ENCODE results near the gene BYSL. TPM values are rescaled to one million over a fixed set of nuclear protein-coding genes. Genes with fewer than 3 reads are reported as not detected.
A peak's percentile ranks its signal among the peaks of the same experiment; 100 is the strongest.

The BYSL gene
- total RNA-seq, 1 donor from 2014 or later: 16.2 TPM

GRCh38 chr6:41914869-41915530, 6.3 kb upstream of the BYSL start:
- ATAC-seq: no peak

- peak; percentile 13 for ATAC-seq
Observed at GRCh38 chr6:41917528-41917927, 3.8 kb upstream of the BYSL start.

- ATAC-seq: peak; percentile 28
Observed at GRCh38 chr6:41921712-41921998, 356 bp downstream of the BYSL start.

- no peak for ATAC-seq
Observed at GRCh38 chr6:41922154-41922553, 855 bp downstream of the BYSL start.

GRCh38 chr6:41927253-41927652, 6.0 kb downstream of the BYSL start:
- no peak for ATAC-seq

- ATAC-seq: no peak
Observed at GRCh38 chr6:41929924-41930323, 8.6 kb downstream of the BYSL start.

GRCh38 chr6:41931792-41932191, 10.5 kb downstream of the BYSL start:
- no peak for ATAC-seq

GRCh38 chr6:41932378-41932777, 11.1 kb downstream of the BYSL start:
- no peak for ATAC-seq

- no peak for ATAC-seq
Observed at GRCh38 chr6:41934278-41935192, 13.2 kb downstream of the BYSL start.

GRCh38 chr6:41935193-41935574, 13.9 kb downstream of the BYSL start:
- ATAC-seq: no peak

GRCh38 chr6:41935685-41936072, 14.4 kb downstream of the BYSL start:
- ATAC-seq: no peak

GRCh38 chr6:41936073-41936837, 15.0 kb downstream of the BYSL start:
- ATAC-seq: peak; percentile 78

- no peak for ATAC-seq
Observed at GRCh38 chr6:41937472-41937860, 16.2 kb downstream of the BYSL start.

GRCh38 chr6:41937861-41938574, 16.7 kb downstream of the BYSL start:
- no peak for ATAC-seq

GRCh38 chr6:41938590-41939175, 17.4 kb downstream of the BYSL start:
- ATAC-seq: no peak

- ATAC-seq: no peak
Observed at GRCh38 chr6:41939176-41939847, 18.0 kb downstream of the BYSL start.

GRCh38 chr6:41939848-41940758, 18.8 kb downstream of the BYSL start:
- peak; percentile 23 for ATAC-seq

GRCh38 chr6:41940759-41941279, 19.5 kb downstream of the BYSL start:
- ATAC-seq: peak; percentile 7

- peak; percentile 93 for ATAC-seq
Observed at GRCh38 chr6:41941280-41942066, 20.2 kb downstream of the BYSL start, which contains the start of gene CCND3. Gene CCND3 (minus strand): TSS chr6:41941808. CDS start chr6:41941649, 159 bp downstream.

Data from esophagus mucosa (tissue), 1 donor.